Measurements from ENCODE around the gene FAM229B. TPM values are rescaled to one million over a fixed set of nuclear protein-coding genes. Genes with fewer than 3 reads are reported as not detected.

The FAM229B gene
- polyA plus RNA-seq, 4 donors = 45.7 to 58.9 (median 46.8) TPM

- no peak for DNase-seq (ENCODE audit: low read depth in 4 of 4, low spot score in 3 of 4)
Observed at GRCh38 chr6:112130878-112131277, 43.5 kb downstream of the FAM229B start.

- DNase-seq (ENCODE audit: low read depth in 4 of 4, low spot score in 3 of 4) = no peak
Observed at GRCh38 chr6:112139052-112139451, 51.7 kb downstream of the FAM229B start.

DNA sequence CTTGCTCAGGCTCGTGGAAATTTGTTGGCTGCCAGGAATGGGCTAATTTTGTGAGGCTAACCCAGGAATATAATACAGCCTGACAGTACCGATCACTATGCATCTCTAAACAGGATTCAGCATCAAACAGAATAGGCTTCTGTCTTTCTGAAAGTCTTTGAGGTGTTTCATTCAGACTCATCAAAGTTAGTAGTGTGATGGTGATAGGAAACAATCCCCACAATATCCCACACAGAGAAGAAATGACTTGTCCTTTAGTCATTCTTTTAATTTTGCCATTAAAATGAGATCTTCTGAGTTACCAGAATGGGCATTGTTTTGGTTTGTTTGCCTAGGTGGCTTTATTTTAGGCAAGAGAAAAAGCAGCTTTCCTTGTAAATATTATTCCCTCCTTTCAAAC, 54.3 kb downstream of the FAM229B start:
- no peak for DNase-seq (ENCODE audit: low read depth in 4 of 4, low spot score in 3 of 4)

- DNase-seq (ENCODE audit: low read depth in 4 of 4, low spot score in 3 of 4) = no peak
Observed at GRCh38 chr6:112144145-112144926, 56.9 kb downstream of the FAM229B start.

- DNase-seq (ENCODE audit: low read depth in 4 of 4, low spot score in 3 of 4) = no peak
Observed at GRCh38 chr6:112145080-112145573, 57.7 kb downstream of the FAM229B start.

DNA sequence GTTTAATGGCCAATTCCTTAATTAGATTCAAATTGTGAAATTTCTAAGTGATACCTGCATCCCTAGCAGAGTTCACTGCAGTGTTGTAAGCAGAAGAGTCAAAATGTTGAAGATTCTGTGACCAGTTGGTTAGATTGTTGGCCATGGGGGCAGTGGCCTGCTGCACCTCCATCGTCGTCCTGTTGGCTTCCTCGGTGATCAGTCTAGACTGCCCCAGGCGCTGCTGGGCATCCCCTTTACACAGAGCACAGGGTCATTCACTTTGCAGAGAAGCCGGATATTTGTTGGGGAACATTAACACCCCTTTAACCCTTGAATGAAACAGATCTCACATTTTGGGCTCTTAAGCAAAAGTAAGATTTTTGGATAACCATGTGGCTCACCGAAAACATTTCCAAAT, 60.7 kb downstream of the FAM229B start:
- DNase-seq (ENCODE audit: low read depth in 4 of 4, low spot score in 3 of 4) = no peak

- no peak for DNase-seq (ENCODE audit: low read depth in 4 of 4, low spot score in 3 of 4)
Observed at GRCh38 chr6:112149236-112149635, 61.8 kb downstream of the FAM229B start.

DNA sequence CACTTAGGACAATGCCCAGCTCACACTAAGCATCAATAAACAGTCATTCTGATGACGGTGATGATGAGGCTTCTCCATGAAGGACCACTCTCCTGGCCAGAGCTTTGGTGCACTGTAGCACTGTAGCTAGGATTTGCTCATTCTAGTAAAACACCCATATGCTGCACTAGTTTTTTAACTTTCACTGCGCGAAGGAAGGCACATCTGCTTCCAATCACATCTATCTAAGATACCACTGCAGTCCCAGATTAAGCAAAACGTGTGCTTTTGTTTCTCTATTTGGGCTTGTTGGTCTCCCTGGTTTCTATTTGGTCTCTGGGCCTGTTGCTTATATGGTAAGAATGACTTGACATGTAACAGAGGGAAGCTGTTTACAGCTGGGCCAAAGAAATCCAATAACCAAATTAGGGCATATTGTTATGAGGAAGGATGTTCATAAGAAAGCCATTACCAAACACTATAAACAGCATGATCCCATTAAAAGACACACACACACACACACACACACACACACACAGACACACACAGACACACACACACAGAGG, 62.4 kb downstream of the FAM229B start:
- peak; percentile 17 to 56 (median 23) for DNase-seq (ENCODE audit: low read depth in 4 of 4, low spot score in 3 of 4)

DNA sequence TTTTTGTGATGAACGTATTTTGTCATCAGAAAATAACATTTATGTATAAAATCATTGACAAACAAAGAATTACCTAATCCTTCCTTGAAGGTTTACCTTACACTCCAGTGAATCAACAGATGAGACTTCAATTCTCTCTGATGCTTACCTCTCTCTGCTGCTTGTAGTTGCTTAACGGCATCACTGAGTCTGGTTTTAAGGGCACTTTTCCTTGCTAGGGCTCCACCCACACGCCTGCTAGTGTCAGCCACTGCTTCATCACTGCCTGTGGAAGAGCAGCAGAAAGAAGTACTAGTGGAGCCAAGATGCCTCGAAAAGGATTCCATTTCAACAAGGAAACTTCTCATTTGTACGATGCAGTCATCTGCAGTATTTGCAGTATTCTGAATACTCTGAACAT, 63.0 kb downstream of the FAM229B start:
- no peak for DNase-seq (ENCODE audit: low read depth in 4 of 4, low spot score in 3 of 4)

Other genes starting within 250 kb of the FAM229B start
- 100 to 1,000 TPM; 162 to 172 (median 167) TPM for gene FYN, start 214.1 kb upstream of the FAM229B start, polyA plus RNA-seq (ENCODE audit: insufficient read length in 4 of 4)
- 1 to 10 TPM; 1.4 to 3.6 (median 3.1) TPM for gene CCN6, start 33.5 kb upstream of the FAM229B start, polyA plus RNA-seq (ENCODE audit: insufficient read length in 4 of 4)
- 10 to 100 TPM; 24.6 to 37.5 (median 28.5) TPM for gene TUBE1, start 109 bp upstream of the FAM229B start, polyA plus RNA-seq (ENCODE audit: insufficient read length in 4 of 4)
- gene LAMA4, start 167.0 kb downstream of the FAM229B start, polyA plus RNA-seq (ENCODE audit: insufficient read length in 4 of 4) = 10 to 100 TPM; 80.0 to 94.0 (median 89.8) TPM

All from right renal pelvis (tissue), 4 donors.